ENCODE measurements around the gene ATXN1. TPM values are rescaled to one million over a fixed set of nuclear protein-coding genes. Genes with fewer than 3 reads are reported as not detected.

Gene ATXN1
- total RNA-seq, 1 experiment from 2014 or later = 25.6 TPM

GRCh38 chr6:16782278-16782677, 21.0 kb upstream of the ATXN1 start:
- no TSS peak for BruUV-seq (replicated peaks)
- POLR2A ChIA-PET (ENCODE audit: low non-redundant PET) = no interaction called here
- no peaks in the 10 kb centered on the region for H3K36me3 ChIP-seq (ENCODE audit: insufficient read depth, low read length, poor library complexity, severe bottlenecking)
- H3K27ac ChIP-seq (ENCODE audit: low read depth, low read length, poor library complexity, severe bottlenecking) = no peak overlapping the region
- H3K4me1 ChIP-seq (ENCODE audit: insufficient read depth, low read length, poor library complexity, severe bottlenecking) = peaks cover 7% of the 10 kb centered on the region
- DNase-seq (ENCODE audit: low spot score) = no peak
- H3K27me3 ChIP-seq (replicated peaks; ENCODE audit: insufficient read depth, low read depth, low read length, poor library complexity) = no peaks in the 10 kb centered on the region
- TF ChIP-seq CTCF (conservative IDR thresholded peaks at IDR 0.05; ENCODE audit: low read depth, low read length) (no peak), EZH2 (IDR thresholded peaks at IDR 0.05; ENCODE audit: borderline replicate concordance, low read depth, low read length, poor library complexity, severe bottlenecking) (no peak)
- no peak overlapping the region for H3K4me3 ChIP-seq (ENCODE audit: low read depth, low read length, poor library complexity, severe bottlenecking)
- intact Hi-C loops (cut with micrococcal nuclease; ENCODE audit: unreplicated experiment) = no loop called here
- H3K9me3 ChIP-seq (ENCODE audit: low read depth, low read length, poor library complexity, severe bottlenecking) = no peaks in the 10 kb centered on the region
- CTCF ChIA-PET = interaction anchor here (0.7 kb wide), 1 partner anchor 23 kb away, joined by 3 read pairs; no protein-coding TSS in a partner anchor

GRCh38 chr6:16781348-16782169, 20.3 kb upstream of the ATXN1 start:
- CTCF ChIA-PET = no interaction called here
- intact Hi-C loops (cut with micrococcal nuclease; ENCODE audit: unreplicated experiment) = no loop called here
- DNase-seq (ENCODE audit: low spot score) = no peak
- Histone ChIP-seq H3K27ac (ENCODE audit: low read depth, low read length, poor library complexity, severe bottlenecking) (no peak overlapping the region), H3K36me3 (ENCODE audit: insufficient read depth, low read length, poor library complexity, severe bottlenecking) (no peaks in the 10 kb centered on the region), H3K27me3 (replicated peaks; ENCODE audit: insufficient read depth, low read depth, low read length, poor library complexity) (no peaks in the 10 kb centered on the region), H3K9me3 (ENCODE audit: low read depth, low read length, poor library complexity, severe bottlenecking) (no peaks in the 10 kb centered on the region), H3K4me1 (ENCODE audit: insufficient read depth, low read length, poor library complexity, severe bottlenecking) (peaks cover 3% of the 10 kb centered on the region), H3K4me3 (ENCODE audit: low read depth, low read length, poor library complexity, severe bottlenecking) (no peak overlapping the region)
- TF ChIP-seq CTCF (conservative IDR thresholded peaks at IDR 0.05; ENCODE audit: low read depth, low read length) (no peak), EZH2 (IDR thresholded peaks at IDR 0.05; ENCODE audit: borderline replicate concordance, low read depth, low read length, poor library complexity, severe bottlenecking) (no peak)
- BruUV-seq (replicated peaks) = no TSS peak
- POLR2A ChIA-PET (ENCODE audit: low non-redundant PET) = no interaction called here

- no peaks in the 10 kb centered on the region for H3K36me3 ChIP-seq (ENCODE audit: insufficient read depth, low read length, poor library complexity, severe bottlenecking)
- ChIA-PET POLR2A (ENCODE audit: low non-redundant PET) (no interaction called here), CTCF (no interaction called here)
- H3K27me3 ChIP-seq (replicated peaks; ENCODE audit: insufficient read depth, low read depth, low read length, poor library complexity) = no peaks in the 10 kb centered on the region
- intact Hi-C loops (cut with micrococcal nuclease; ENCODE audit: unreplicated experiment) = no loop called here
- no peak for DNase-seq (ENCODE audit: low spot score)
- H3K27ac ChIP-seq (ENCODE audit: low read depth, low read length, poor library complexity, severe bottlenecking) = no peak overlapping the region
- no peaks in the 10 kb centered on the region for H3K9me3 ChIP-seq (ENCODE audit: low read depth, low read length, poor library complexity, severe bottlenecking)
- BruUV-seq (replicated peaks) = no TSS peak
- TF ChIP-seq CTCF (conservative IDR thresholded peaks at IDR 0.05; ENCODE audit: low read depth, low read length) = no peak
- TF ChIP-seq EZH2 (IDR thresholded peaks at IDR 0.05; ENCODE audit: borderline replicate concordance, low read depth, low read length, poor library complexity, severe bottlenecking) = no peak
- H3K4me1 ChIP-seq (ENCODE audit: insufficient read depth, low read length, poor library complexity, severe bottlenecking) = peaks cover 25% of the 10 kb centered on the region
- no peak overlapping the region for H3K4me3 ChIP-seq (ENCODE audit: low read depth, low read length, poor library complexity, severe bottlenecking)
Measured at GRCh38 chr6:16778521-16778920, 17.3 kb upstream of the ATXN1 start.
